Activated T-helper 1 cell treated with Interleukin-2 at 50 U/mL for 16 hours (primary cell): Measurements from ENCODE around the gene KLHL36.
A peak's percentile ranks its signal among the peaks of the same experiment; 100 is the strongest.

Source experiments
- DNase-seq: peaks from one replicate; pipeline ENCODE4 v3.0.0-alpha.2; 2020; ENCODE audit warnings: low read depth

KLHL36 gene

DNA sequence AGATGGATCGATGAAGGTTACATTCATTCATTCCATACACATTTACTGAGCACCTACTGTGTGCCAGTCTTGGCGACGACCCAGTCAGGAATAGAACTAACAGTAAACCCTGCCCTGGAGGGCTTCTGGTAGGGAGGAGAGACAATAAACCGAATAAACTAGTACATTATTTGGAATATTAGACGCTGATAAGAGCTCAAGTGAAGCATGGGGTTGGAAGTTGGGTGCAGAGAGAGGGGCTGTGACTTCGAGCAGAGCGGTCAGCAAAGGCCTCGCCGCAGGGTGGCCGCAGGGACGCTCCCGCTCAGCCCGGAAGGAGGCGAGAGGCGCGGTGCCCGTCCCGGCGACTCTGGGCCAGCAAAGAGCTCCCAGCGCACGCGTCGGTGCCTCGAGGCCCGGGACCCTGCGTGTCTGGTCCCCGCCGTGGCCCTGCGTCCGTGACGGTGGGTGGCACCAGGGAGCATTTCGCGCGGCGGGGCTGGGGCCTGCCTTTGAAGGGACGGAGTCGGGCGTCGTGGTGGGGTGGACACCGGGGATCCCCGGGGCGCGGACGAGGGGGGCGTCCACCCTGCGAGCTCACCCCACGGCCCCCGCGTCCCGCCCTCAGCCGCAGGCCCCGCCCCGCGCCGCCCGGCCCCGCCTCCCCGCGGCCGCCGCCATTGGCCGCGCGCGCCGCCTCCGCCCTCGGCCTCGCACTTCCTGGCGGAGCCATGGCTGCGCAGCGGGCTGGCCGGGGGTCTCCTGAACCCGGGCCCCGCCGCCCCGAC is at the start of gene KLHL36:
Gene KLHL36, plus strand, starts transcription at position 684 of the 767 bp plus-strand sequence. CDS start 2,357 bp downstream, outside the sequence.
- peak; percentile 66 for DNase-seq

DNA sequence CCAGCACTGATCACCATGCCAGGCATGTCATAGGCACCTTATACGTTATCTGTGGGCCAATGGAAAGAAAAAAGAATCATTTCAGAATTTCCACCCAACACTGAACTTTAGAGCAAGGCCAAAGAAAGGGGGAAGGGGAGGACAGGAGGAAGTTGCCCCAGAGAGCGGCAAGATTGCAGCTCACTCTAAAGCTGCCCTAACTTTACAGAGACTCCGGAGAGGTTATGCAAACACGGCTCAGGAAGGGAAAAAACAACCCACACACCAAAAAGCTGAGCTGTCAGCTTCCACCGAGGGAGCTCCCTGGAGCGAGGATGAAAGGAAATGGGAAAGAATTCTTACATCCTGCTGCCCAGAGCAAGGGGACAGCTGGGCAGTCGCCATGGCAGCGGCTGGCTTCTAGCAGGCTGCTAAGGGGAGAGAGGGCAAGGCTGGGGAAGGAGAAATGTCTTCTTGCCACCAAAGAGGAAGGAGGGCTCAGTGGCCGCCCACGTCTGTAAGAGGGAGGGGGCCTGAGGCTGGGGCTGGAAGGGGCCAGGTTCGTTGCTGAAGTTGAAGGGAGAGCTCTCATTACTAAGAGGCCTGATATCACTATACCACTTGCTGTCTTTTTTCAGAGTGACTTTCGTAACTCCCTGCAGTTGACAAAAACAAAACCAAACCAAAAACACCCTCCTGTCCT is 48.6 kb upstream of the KLHL36 start:
- DNase-seq: no peak

DNA sequence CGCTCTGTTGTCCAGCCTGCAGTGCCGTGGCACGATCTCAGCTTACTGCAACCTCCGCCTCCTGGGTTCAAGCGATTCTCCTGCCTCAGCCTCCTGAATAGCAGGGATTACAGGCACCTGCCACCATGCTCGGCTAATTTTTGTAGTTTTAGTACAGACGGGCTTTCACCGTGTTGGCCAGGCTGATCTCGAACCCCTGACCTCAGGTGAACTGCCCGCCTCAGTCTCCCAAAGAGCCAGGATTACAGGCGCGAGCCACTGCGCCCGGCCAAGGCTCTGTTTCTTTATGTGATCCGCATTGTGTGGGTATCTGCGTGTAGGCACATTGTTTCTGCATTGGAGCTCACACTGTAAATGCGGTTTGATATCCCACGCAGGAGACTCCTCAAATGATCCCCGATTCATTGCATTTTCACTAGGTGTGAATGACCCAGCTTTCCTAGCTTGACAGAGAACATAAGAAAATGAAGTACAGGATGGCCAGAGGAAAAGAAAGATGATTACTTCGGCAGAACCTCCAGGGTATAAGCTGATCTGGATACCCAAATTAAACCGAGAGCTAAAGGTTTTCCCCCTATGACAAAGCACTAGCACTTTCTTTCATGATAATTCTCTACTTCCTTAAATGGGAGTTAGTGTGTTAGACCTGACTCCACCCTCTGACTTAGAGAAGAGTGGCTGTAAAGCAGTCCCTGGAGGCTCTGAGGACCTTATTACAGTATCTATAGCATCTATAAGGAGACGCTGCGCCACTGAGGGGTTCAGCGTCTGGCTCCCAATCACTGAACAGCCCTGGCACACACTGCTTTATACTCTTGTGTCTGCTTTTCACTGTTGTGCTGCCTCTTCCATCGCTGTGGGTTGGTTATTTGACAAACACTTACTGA is 47.7 kb upstream of the KLHL36 start:
- DNase-seq: no peak

DNA sequence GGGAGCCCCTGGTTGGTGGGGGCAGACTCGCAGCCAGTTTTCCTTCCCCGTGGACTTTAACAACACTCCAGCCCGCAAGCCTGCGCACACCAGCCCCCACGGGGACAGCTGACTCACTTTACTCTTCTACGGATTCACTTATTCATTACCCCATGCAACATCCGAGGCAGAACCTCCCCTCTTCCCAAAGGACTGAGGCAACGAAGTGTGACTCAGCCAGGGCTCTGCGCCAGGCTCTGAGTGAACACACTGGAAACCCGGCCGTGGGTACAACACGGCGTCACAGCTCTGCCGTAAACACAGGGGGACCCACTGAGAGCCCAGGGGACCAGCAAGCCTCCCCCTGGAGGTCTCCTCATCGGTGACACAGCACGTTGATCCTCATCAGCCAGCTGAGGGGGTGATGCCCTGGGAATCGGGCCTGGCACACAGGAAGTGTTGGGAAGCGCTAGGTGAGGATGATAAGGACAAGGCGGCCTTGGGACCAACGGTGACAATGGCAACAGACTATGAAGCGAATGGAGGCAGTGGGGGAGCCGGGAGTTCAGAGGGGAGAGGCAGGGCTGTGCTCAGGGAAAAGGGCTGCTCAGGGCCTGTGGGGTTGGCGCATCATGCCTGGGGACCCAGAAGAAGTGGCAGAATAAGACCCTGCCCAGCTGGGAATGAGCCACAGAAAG is 45.0 kb upstream of the KLHL36 start:
- DNase-seq: no peak

DNA sequence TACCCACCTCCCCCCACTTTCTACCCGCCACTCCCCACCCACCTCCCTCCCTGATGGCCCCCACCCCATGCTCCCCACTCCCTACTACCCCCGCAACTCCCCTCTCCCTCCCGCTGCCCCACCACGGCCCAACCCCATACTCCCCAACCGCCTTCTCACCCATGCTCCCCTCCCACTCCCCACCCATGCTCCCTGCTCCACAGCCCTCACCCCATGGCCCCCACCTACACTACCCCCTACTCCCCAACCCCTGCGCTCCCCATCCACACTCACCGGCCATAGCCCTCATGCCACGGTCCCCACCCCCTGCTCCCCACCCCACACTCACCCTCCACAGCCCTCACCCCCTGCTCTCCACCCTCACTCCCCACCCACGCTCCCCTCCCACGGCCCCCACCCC is 44.4 kb upstream of the KLHL36 start:
- DNase-seq: no peak

DNA sequence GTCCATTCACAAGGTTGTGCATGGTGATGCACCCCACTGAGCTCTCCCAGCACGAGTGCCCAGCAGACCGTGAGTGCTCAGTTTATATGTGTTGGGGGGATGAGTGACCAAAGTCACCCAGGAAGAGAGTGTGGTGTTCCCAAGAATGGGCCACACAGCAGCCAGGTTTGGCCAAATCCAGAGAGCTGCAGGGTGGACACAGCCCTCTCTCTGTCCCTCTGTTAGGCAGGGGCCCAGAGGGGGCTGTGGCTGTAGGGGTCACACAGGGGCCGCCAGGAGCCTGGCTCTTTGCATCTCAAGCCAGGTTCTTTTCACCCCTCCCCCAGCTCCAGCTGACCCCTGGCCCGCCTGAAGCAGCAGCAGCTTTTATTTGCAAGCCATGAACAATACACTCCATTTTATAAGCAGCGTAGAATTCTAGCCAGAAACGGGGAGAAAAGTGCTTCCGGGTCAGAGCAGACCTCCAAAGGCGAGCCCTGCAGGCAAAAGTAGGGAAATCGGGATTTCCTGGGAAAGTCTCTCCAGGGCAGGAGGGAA is 43.8 kb upstream of the KLHL36 start:
- DNase-seq: no peak

DNA sequence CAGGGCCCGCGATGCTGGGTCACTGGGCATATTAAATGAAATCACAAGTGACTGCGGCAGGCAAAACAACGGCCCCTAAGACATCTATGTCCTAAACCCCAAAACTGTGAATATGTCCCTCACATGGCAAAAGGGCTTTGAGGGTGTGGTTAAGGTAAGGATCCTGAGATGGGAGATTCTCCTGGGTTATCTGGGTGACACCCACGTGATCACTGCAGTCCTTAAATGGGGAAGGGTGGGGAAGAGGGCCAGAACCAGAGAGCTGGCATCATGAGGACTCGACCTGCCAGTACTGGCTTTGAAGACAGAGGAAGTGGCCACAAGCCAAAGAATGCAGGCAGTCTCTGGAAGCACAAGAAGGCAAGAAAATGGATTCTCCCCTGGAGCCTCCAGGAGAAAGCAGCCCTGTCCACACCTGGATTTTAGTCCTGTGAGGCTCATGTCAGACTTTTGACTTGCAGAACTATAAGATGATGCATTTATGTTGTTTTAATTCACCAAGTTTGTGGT is 42.9 kb upstream of the KLHL36 start:
- DNase-seq: no peak

DNA sequence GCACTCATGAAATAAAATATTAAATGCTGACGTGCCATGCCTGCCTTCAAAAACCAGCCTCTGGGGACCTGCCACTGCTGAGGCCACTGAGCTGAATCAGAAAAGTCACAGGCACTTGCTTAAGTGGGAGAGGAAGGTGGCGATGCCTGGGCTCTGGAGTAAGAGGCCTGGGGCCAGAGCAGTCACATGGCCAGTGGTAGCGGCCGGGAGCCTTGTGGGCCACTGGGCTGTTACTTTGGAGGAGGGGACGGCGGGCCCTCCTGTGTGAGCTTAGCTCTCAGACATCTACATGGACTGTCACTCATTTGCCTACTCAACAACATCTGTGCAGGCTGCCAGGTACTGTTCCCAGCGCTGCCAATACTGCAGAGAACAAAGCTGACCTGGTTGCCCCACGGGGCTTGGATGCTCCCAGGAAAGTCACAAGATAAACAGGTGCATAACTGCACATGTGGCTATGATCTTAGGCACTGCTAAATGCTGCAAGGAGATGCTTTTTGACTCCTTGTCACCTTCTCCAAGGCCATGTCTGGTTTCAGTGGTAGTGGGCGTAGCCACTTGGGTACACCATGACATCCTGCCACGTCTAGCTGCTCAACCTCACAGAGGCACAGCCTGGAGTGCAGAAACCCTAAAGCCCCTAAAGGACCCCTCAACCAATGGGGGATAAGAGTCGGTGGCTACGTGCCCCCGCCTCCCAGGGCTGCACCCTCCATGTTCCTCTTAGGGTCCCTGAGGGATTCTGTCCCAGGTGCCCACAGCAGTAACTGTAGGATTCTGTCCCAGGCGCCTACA is 42.0 kb upstream of the KLHL36 start:
- no peak for DNase-seq

DNA sequence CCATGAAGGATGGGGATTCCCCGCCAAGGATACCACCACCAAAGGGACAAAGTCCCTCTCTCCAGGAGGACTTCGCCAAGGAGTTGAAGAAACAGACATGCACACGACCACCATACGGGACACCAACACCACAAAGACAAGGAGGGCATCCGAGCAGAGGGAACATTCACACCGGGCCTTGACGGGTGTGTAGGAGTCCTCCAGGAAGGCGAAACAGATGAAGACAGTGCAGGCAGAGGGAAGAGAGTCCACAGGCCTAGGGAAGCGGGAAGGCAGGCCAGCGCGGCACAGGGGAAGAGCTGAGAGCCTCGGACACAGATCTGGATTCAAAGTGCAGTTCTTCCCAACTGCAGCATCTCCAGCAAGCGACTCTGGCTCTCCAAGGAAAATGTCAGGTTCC is 41.2 kb upstream of the KLHL36 start:
- DNase-seq: no peak

DNA sequence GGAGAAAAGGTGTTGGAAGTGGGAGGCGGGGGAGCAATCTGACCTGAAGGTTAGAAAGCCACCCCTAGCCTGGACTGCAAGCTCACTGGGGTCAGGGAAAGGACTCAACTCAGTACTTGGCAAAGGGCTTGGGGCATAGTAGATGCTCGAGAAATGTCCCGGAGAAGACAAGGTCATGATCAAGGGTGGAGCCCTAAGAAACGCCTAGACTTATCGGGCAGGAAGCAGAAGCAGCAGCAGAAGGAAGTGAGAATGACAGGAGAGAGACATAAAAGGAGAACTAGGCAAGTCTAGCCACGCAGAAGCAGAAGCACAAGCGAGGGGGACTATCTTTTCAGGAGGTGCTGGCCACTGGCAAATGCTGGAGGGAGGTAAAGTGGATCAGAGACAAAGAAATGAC is 40.6 kb upstream of the KLHL36 start:
- DNase-seq: no peak

DNA sequence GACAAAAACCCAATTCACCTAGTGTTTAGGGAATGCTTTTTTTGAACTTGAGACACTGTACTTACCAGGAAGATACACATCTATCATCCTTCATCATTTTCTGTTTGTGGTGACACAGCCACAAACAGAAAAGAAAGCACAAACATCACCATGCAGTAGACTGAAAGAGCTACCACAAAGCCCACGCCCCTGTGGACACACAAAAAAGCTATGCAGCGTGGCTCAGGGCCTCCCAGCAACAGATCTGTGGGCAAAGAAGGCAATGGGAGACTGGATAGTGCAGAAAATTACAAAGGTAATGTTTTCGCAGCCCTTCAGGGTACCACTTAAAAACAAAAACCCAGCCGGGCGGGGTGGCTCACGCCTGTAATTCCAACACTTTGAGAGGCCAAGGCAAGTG is 40.0 kb upstream of the KLHL36 start:
- no peak for DNase-seq

DNA sequence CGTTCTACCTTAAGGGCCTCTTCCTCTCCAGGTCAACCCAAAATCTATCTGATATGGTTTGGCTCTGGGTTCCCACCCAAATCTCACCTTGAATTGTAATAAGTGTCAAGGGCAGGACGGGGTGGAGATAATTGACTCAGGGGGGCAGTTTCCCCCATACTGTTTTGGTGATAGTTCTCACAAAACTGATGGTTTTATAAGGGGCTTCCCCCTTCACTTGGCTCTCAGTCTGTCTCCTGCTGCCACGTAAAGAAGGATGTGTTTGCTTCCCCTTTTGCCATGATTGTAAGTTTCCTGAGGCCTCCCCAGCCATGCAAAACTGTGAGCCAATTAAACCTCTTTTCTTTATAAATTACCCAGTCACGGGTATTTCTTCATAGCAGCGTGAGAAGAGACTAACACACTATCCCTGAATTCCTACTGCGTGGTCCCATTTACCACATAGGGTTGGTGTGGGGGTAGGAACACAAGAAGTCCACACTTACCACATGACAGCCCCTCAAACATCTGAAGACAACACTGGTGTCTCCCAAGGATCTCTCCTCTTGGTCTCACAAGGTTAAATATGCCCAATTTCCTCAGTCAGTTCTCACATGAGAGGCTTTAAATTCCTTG is 38.6 kb upstream of the KLHL36 start:
- DNase-seq: no peak

DNA sequence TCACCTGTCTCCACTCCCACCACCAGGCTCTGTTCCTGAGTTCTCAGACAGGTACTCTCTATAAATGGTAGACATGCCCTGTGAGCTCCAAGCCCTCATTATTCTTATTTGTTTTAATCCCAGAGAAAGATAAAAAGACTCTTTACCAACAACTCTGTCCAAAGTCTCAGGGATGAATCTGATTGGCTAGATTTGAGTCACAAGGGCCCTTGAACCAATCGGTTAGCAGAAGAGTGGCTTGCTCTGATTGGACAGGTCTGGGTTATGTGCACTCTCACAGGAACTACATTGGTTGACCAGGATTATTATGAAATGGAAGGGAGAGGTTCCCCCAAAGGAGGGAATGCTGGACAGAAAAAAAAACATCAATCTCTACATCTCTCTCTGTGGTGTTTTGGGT is 37.9 kb upstream of the KLHL36 start:
- no peak for DNase-seq

DNA sequence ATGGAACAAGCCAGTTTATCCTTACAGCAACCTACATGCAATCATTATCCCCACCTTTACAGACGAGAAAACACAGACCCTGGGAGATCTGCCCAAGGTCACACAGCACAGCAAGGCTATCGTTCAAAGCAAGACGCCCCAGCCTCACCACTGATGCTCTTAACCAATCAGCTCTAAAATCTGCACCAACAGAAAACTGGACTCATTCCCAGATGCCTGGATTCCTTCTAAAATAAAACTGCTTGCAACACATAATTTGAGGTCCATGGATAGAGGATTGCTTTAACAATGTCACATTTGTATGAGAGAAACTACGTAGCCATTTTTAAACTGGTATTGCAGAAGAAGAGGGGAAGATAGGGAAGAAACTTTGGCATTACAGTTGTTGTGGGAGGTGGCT is 37.3 kb upstream of the KLHL36 start:
- no peak for DNase-seq

DNA sequence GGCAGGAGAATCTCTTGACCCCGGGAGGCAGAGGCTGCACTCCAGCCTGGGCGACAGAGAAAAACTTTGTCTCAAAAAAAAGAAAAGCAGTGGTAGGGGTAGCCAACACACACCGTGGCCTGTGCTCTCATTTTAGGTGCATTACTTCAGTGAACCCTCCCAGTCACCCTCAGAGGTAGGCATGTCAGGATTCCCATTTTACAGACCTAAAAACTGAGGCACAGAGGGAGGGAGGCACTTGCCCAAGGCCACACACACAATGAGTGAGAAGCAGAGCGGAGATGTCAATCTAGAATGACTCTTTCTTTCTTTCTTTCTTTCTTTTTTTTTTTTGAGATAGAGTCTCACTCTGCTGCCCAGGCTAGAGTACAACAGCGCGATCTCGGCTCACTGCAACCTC is 35.6 kb upstream of the KLHL36 start:
- no peak for DNase-seq

DNA sequence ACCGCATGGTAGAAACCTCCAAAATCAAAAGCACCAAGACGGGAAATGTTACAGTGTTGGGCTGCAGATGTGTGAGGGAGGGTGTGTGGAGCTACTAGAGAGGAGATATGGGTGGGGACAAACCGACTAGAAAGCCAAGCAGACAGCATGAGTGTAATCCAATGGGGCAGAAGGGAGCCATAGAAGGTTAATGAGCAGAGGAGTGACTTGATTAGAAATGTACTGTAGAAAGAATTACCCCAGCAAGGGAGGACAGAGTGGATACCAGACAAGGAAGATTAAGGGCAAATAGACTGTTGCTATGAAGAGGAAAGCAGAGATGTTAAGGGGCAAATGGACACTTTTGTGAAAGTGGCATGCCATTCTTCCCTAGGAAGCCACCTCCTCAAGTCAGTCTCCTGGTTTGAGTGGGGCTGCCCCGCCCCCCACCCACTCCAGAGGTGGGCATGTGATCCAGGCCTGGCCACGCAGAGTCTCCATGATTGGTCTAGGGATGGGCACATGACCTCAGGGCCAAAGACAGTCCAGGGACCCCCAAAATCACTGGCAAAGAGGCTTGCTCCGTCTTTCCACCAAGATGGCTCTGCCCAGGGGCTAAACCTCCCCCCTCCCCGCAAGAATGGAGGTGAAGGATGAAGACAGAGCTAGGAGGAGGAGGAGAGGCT is 34.8 kb upstream of the KLHL36 start:
- DNase-seq: no peak

DNA sequence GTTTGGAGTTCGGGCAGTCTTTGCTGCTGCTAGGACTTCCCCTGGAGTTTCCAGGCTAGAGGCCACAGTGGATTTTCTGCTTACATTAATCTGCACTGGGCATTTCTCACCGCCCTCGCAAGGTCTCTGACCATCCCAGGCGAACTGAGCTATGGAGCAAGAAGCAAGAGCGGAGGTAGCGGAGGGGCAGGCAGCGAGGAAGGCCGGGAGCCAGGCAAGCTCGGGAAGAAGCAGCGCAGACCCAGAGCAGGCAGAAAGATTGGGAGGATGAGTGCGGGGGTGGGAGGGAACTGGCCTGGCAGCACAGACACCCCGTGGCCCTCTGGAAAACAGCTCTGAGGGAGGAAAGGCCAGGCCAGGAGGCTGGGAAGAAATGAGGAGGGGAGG is 34.2 kb upstream of the KLHL36 start:
- DNase-seq: no peak

DNA sequence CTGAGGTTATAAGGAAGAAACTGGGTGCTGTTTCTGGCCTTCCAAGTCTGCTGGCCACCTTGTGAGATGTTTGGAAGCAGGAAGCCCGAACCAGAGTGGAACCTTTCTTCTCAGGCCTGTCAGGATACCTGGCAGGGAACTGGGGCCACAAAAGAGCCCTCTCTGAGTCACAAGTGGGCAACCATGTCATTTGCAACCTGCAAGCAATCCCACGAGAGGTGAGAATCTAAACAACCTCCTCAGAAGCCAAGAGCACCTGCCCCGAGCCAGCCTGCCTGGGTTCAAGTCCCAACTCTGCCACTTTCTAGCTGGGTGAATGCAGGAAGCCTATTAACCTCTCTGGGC is 33.7 kb upstream of the KLHL36 start:
- DNase-seq: no peak

DNA sequence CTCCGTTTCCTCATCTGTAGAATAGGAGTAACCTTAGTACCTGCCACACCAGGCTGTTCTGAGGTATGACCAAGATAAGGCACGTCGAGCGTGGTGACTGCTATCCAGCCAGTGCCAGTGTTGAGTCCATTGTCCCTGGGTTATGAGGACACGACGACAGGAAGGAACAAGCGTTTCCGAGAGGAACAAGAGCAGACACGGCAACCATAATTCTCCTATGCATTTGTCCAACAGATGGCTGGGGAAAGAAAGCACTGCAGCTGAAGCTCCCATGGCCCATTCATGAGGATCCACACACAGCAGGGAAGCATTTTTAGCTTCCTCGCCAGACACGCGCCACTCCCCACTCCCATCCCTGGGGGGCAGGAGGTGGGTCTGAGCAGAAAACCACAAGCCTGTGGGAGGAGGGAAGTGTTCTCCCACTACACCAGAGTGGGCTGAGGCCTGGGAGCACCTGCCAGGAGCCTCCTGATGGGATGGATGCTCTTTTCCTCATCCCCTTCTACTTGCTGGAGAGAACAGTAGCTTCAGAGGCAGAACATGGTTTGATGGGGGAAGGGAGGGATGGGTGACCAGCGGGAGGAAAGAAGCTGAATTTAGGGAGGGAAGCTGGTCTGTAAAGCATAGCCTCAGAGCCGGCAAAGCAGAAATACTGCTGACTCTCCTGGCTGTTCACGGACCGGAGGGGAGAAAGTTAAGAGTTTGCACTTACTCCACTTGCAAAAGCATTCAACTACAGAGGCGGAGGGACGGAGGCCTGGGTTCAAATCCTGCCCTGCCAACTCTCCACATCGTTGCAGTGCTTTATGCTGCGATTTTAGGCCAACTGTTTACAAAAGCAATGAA is 33.1 kb upstream of the KLHL36 start:
- no peak for DNase-seq
